Bone marrow (tissue), 2 donors: ENCODE data around the gene CNTNAP2.

Experiments
- DNase-seq, 2 donors: peaks; one replicate each; lab custom pipeline; 2025; lab: John Stamatoyannopoulos, UW

Gene CNTNAP2

GRCh38 chr7:147251751-147252325 is 1135.2 kb downstream of the CNTNAP2 start:
- no peak for DNase-seq

DNA sequence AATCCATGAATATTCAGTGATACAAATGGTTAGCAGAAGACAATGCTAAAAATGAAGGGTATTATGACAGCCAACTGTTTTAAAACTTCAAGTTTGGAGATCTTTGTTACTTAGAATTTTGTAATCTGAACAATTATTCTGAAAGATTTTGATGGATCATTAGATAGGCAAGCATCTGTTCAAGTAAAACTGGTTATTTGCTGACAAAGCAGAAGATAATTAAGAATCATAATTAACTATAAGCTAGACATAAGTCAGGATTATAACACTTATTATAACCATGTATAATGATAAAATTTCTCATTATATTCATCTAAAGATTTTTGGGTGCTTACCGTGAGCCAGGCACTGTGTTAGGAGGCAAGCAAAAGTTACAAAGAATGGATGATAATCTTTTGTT is 1145.1 kb downstream of the CNTNAP2 start:
- DNase-seq, result no peak

GRCh38 chr7:147265528-147265927 is 1148.9 kb downstream of the CNTNAP2 start:
- no peak for DNase-seq

DNA sequence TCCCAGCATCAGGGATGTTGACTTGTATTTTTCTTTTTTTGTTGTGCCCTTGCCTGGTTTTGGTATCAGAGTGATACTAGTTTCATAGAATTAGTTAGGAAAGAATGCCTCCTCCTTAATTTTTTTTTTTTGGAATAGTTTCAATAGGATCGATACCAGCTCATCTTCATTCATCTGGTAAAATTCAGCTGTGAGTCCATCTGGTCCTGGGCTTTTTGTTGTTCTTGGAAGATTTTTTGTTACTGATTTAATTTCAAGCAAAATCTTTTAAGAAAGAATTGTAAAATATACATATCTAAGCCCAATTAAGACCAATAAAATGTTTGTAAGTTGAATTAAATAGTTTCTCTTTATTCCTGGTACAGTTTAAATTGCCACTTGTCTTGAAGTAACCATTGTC is 1159.5 kb downstream of the CNTNAP2 start:
- no peak for DNase-seq

DNA sequence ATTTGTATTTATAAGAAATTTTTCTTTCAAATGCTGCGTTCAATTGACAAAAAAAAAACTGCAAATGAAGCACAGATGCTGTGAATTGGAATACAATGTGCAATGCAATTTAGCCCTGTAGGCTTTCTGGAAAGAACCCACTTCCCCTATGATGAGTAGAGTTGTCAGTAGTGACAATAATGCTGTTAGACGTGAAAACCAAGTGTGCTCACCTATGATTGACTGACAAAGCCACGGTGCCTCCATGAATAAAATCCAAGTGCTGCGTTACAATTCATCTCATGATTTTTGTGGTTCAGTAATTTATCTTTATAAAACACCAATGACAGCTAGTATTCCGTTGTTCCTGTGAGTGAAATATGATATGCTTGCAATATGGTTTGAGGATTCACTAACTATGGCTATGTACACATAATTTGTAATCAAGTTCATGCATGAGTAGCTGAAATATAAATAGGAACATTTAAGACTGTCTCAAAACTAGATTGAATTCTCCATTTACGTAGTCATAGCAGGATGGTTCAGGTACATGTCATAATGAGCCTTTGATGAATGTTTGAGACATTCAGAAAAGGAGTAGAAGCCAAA is 1160.3 kb downstream of the CNTNAP2 start:
- no peak for DNase-seq

- no peak for DNase-seq
Observed at GRCh38 chr7:147279514-147279913, 1162.9 kb downstream of the CNTNAP2 start.

GRCh38 chr7:147279964-147280374 is 1163.4 kb downstream of the CNTNAP2 start:
- DNase-seq, result no peak

DNA sequence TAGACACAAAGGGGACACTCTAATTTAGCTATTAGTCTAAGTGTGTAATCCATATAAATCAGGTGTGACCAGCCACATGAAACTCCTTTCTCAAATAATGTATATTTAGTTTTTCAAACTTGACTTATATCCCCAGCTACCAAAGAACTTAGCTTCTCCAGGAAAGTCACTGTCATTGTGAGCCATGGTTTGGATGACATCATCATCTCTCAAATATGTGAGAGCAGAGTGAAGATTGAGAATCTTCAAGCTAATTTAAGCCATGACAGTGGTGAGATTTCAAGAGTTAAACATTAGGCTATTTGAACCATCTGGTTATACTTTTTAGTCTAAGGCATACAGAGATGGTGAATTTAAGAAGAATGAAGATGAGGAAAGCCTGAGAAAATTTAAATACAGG is 1165.6 kb downstream of the CNTNAP2 start:
- DNase-seq, result no peak

- no peak for DNase-seq
Observed at GRCh38 chr7:147296201-147296600, 1179.6 kb downstream of the CNTNAP2 start.

DNA sequence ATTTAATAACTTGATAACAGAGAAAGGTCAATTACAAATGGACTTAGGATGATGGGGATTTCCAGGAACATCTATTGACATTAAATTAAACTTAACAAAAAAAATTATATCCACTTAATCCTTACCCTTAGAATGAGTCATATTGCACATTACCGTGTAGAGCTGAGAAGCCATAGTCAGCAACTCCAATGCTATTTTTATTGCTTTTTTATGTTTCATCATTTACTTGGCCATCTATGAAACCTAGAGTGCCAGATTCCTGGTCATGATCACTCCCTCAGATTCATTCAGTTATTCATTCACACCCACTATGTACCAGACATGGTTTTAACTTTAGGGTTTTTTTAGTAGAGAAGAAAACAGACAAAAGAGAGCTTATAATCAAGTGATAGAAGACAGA is 1180.4 kb downstream of the CNTNAP2 start:
- no peak for DNase-seq

- DNase-seq, result no peak
Observed at GRCh38 chr7:147298611-147299043, 1182.0 kb downstream of the CNTNAP2 start.

DNA sequence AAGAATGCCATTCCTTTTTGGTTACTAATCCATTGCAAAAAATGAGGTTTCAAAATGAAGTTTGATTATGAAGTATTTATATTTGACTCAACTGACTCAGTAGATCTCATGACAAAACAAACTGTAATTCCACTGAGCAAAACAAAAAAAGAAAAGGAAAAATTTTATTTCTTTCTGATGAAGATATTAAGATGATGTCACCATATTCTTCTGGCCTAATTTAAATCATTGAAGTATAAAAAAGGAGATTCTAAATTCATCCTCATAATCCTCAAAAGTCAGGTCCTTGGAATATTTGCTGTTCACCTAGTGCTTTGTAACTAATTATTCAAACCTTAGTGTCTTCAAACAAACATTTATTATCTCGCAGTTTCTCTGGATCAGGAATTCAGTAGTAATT is 1183.7 kb downstream of the CNTNAP2 start:
- no peak for DNase-seq

- no peak for DNase-seq
Observed at GRCh38 chr7:147304376-147304775, 1187.8 kb downstream of the CNTNAP2 start.

DNA sequence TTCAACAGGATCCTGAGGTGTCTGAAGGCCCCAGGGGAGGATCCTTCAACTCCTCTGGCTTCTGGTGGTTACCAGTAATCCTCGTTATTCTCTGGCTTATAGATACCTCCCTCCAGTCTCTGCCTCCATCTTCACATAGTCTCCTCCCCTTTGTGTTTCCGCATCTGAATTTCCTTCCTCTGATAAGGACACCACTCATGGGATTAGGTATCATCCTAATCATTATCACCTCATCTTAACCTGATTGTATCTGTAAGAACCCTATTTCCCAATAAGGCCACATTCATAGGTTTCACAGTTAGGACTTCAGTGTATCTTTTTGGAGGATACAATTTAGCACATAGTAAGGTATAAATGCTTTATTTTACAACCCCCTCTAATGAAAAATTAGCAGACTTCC is 1189.2 kb downstream of the CNTNAP2 start:
- DNase-seq, result no peak

GRCh38 chr7:147308539-147308938 is 1191.9 kb downstream of the CNTNAP2 start:
- no peak for DNase-seq

DNA sequence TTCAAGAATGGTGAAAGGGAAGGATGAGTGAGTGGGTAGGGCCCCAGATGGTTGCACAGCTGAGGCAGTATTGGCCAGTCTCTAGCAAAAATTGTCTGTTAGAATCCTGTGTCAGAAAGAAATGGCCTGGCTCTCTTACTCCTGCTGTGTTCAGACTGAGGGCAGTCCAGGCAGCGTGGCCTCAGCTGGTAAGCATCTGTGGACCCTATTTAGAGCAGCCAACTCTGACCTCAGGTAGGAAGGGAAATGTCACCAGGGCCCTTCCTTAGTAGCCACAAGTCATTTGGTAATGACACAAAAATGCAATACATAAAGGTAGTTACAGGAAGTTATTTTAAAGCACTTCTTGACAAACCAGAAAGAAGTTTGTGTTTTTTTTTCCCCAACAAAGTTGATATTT is 1194.7 kb downstream of the CNTNAP2 start:
- DNase-seq, result no peak

GRCh38 chr7:147321504-147321903 is 1204.9 kb downstream of the CNTNAP2 start:
- DNase-seq, result no peak

DNA sequence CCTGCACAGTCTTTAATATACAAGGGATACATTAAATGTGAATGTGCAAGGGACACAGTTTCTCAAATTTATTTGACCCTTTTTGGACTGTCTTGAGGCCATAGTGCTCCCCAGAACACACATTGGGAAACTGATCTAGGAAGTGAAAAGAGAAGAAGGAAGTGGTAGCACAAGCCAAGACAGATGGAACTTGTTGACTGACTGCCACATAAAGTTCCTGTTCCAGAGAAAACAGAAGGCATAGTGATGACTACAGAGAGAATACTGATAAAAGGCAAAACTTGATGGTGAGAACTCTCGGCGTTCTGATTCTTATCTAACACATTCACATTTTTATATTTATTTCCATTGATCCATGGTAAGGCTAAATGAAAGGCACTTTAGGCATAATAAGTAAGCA is 1216.4 kb downstream of the CNTNAP2 start:
- DNase-seq, result no peak

GRCh38 chr7:147363101-147363500 is 1246.5 kb downstream of the CNTNAP2 start:
- no peak for DNase-seq

GRCh38 chr7:147376192-147376591 is 1259.6 kb downstream of the CNTNAP2 start:
- DNase-seq, result no peak

DNA sequence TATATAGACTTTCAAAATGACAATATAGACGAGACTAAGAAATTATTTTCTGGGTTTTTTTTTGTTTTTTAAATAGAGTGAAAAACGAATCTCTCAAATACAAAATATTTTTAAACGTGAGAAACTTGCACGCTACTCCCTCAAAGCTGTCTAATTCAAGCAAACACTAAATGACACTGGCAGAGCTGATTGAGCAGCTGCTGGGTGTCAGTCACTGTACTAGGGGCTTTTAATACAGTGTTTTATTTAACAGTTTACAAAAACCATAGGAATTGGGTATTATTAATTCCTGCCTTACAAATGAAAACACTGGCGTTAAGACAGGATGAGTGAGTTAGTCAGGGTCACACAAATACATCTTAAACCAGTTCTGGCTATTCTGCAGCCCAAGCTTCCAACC is 1264.3 kb downstream of the CNTNAP2 start:
- DNase-seq, result no peak

GRCh38 chr7:147394329-147394728 is 1277.7 kb downstream of the CNTNAP2 start:
- no peak for DNase-seq

DNA sequence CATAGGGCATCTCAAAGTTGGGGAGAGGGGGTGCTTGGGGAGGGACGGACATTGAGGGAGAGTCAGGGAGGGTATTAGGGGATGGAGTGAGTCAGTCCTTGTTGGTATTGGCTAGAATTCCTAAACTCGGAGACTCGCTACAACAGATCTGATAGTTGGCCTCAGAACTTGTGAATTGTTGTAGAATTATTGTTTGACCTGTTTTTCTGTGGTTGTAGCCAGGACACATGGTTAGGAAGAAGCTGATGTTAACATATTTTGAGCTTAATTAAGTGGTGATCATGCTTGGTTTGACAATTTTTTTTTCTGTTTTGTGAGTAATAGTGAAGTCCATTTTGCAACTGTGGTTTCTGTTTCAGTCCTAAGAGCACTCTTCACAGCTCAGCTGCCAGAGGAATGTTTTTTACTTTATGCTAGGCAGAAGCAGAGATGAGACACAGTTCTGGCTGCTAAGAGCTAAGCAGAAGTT is 1283.7 kb downstream of the CNTNAP2 start:
- DNase-seq, result no peak

GRCh38 chr7:147400925-147401324 is 1284.3 kb downstream of the CNTNAP2 start:
- DNase-seq, result no peak
